Measurements from ENCODE around the gene GSC2. TPM values are rescaled to one million over a fixed set of nuclear protein-coding genes. Genes with fewer than 3 reads are reported as not detected.

GSC2 gene
- total RNA-seq, 1 donor from 2014 or later, result not detected

DNA sequence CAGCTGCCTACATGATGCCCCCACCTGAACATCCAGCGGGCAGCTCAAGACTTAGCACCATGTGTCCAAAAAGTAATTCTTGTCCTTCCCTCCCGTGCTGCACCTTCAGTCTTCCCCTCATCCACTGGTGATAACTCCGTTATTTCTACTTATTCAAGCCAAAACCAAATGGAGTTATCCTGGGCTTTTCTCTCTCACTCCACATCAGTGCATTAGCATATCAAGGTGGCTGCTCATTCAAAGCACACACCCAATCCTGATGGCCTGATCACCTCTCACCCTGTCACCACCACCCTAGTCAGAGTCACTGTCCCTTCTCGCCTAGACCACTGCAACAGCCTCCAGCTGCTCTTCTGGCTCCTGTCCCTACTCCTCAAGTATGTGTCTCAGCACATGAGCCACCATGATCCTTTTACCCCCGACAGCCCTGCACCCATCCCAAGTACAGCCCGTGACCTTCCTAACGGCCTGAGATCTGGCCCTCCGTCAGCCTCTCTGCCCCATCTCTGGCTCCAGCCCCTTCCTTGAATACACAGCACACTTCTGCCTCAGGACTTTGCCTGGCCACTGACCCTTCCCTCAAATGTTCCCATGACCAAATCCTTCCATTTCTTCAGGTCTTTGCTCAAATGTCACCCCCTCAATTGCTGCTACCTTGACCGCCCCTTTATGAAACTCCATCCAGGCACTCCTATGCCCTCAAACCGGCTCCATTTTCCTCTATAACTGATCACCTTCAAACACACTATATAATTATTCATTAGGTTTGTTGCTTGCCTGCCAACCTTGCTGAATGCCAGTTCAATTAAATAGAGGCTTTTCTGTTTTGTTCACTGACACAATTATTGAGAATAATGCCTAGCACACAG is 48.1 kb upstream of the GSC2 start:
- no peak overlapping the region for H3K4me3 ChIP-seq (ENCODE audit: insufficient read depth, low read depth, low read length)
- no peaks in the 10 kb centered on the region for H4K20me1 ChIP-seq (ENCODE audit: insufficient read depth, low read length)
- no peaks in the 10 kb centered on the region for H3K79me2 ChIP-seq (ENCODE audit: insufficient read depth, low read length)
- no peaks in the 10 kb centered on the region for H3K36me3 ChIP-seq (ENCODE audit: insufficient read depth, low read length)
- DNase-seq (ENCODE audit: low read depth) (no peak), FAIRE-seq (no peak)
- Mint-ChIP-seq H3K36me3 (ENCODE audit: low read depth, unreplicated experiment) (peaks cover 53% of the 10 kb centered on the region), H3K4me1 (ENCODE audit: low read depth, unreplicated experiment) (peaks cover 7% of the 10 kb centered on the region), H3K27me3 (ENCODE audit: low read depth, unreplicated experiment) (no peaks in the 10 kb centered on the region), H3K27ac (ENCODE audit: unreplicated experiment) (no peak overlapping the region), H3K4me3 (ENCODE audit: unreplicated experiment) (no peak overlapping the region), H3K9me3 (ENCODE audit: unreplicated experiment) (peaks cover 2% of the 10 kb centered on the region)
- H3K4me1 ChIP-seq (ENCODE audit: insufficient read depth, low read length), result no peaks in the 10 kb centered on the region
- H3K27ac ChIP-seq (ENCODE audit: low read depth, low read length), result no peak overlapping the region
- no peak overlapping the region for H3K4me2 ChIP-seq (ENCODE audit: low read length)
- TF ChIP-seq, protein P1, sequence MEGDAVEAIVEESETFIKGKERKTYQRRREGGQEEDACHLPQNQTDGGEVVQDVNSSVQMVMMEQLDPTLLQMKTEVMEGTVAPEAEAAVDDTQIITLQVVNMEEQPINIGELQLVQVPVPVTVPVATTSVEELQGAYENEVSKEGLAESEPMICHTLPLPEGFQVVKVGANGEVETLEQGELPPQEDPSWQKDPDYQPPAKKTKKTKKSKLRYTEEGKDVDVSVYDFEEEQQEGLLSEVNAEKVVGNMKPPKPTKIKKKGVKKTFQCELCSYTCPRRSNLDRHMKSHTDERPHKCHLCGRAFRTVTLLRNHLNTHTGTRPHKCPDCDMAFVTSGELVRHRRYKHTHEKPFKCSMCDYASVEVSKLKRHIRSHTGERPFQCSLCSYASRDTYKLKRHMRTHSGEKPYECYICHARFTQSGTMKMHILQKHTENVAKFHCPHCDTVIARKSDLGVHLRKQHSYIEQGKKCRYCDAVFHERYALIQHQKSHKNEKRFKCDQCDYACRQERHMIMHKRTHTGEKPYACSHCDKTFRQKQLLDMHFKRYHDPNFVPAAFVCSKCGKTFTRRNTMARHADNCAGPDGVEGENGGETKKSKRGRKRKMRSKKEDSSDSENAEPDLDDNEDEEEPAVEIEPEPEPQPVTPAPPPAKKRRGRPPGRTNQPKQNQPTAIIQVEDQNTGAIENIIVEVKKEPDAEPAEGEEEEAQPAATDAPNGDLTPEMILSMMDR (IDR thresholded peaks at IDR 0.05; ENCODE audit: insufficient read depth, low read depth, low read length), result no peak
- no peak for TF ChIP-seq EZH2 (IDR thresholded peaks at IDR 0.05; ENCODE audit: insufficient read depth, low read length)
- H3K9ac ChIP-seq (ENCODE audit: low read length), result no peak overlapping the region
- H2AFZ ChIP-seq (ENCODE audit: low read depth, low read length), result no peak overlapping the region
- no peaks in the 10 kb centered on the region for H3K27me3 ChIP-seq (ENCODE audit: insufficient read depth, low read length)
- no peaks in the 10 kb centered on the region for H3K9me3 ChIP-seq (ENCODE audit: insufficient read depth, low read depth, low read length)

GRCh38 chr22:19196841-19197612 is 46.9 kb upstream of the GSC2 start:
- FAIRE-seq (no peak), DNase-seq (ENCODE audit: low read depth) (no peak)
- peaks cover 53% of the 10 kb centered on the region for H3K36me3 Mint-ChIP-seq (ENCODE audit: low read depth, unreplicated experiment)
- H3K79me2 ChIP-seq (ENCODE audit: insufficient read depth, low read length), result no peaks in the 10 kb centered on the region
- no peaks in the 10 kb centered on the region for H3K4me1 ChIP-seq (ENCODE audit: insufficient read depth, low read length)
- H3K4me3 Mint-ChIP-seq (ENCODE audit: unreplicated experiment), result peak overlapping the region; percentile 73
- H3K4me1 Mint-ChIP-seq (ENCODE audit: low read depth, unreplicated experiment), result peaks cover 7% of the 10 kb centered on the region
- no peak for TF ChIP-seq EZH2 (IDR thresholded peaks at IDR 0.05; ENCODE audit: insufficient read depth, low read length)
- TF ChIP-seq, protein P1 (IDR thresholded peaks at IDR 0.05; ENCODE audit: insufficient read depth, low read depth, low read length), result no peak
- H3K9ac ChIP-seq (ENCODE audit: low read length), result no peak overlapping the region
- H3K27me3 ChIP-seq (ENCODE audit: insufficient read depth, low read length), result no peaks in the 10 kb centered on the region
- no peak overlapping the region for H3K27ac Mint-ChIP-seq (ENCODE audit: unreplicated experiment)
- no peaks in the 10 kb centered on the region for H3K9me3 ChIP-seq (ENCODE audit: insufficient read depth, low read depth, low read length)
- H3K36me3 ChIP-seq (ENCODE audit: insufficient read depth, low read length), result no peaks in the 10 kb centered on the region
- H4K20me1 ChIP-seq (ENCODE audit: insufficient read depth, low read length), result no peaks in the 10 kb centered on the region
- no peak overlapping the region for H2AFZ ChIP-seq (ENCODE audit: low read depth, low read length)
- no peak overlapping the region for H3K27ac ChIP-seq (ENCODE audit: low read depth, low read length)
- H3K4me2 ChIP-seq (ENCODE audit: low read length), result no peak overlapping the region
- H3K4me3 ChIP-seq (ENCODE audit: insufficient read depth, low read depth, low read length), result no peak overlapping the region
- peaks cover 2% of the 10 kb centered on the region for H3K9me3 Mint-ChIP-seq (ENCODE audit: unreplicated experiment)
- no peaks in the 10 kb centered on the region for H3K27me3 Mint-ChIP-seq (ENCODE audit: low read depth, unreplicated experiment)
